GM12865 (cell line): ENCODE measurements around the gene SMCR8.
A peak's percentile ranks its signal among the peaks of the same experiment; 100 is the strongest.
"Not testable (repeated sequence)": the region's sequence is repeated elsewhere in the genome, so short reads cannot be mapped to it uniquely, and the experiment has no call there.

Experiments used
- DNase-seq: peaks from one replicate; pipeline ENCODE4 v3.0.0; 2010; ENCODE audit warnings: low read depth
- H3K4me3 ChIP-seq: 2 replicates; pipeline ENCODE4 v1.5.1; 2011; ENCODE audit warnings: mild to moderate bottlenecking, low read depth, low read length, control low read depth
- CTCF ChIP-seq: IDR thresholded peaks from 2 replicates; pipeline ENCODE4 v1.5.1; 2011; ENCODE audit warnings: low read length, control low read depth, low read depth, inconsistent platforms; ENCODE audit not compliant: insufficient read depth; ENCODE audit errors: missing control alignments

The SMCR8 gene

GRCh38 chr17:18332909-18333489 lies 17.9 kb downstream of the SMCR8 start:
- no peak for DNase-seq
- no peak for TF ChIP-seq CTCF
- no peak overlapping the region for H3K4me3 ChIP-seq

GRCh38 chr17:18338158-18338557 lies 23.1 kb downstream of the SMCR8 start:
- DNase-seq, H3K4me3 ChIP-seq: not testable (repeated sequence)

GRCh38 chr17:18339933-18340332 lies 24.8 kb downstream of the SMCR8 start:
- no peak for TF ChIP-seq CTCF
- no peak overlapping the region for H3K4me3 ChIP-seq
- DNase-seq, result no peak

- H3K4me3 ChIP-seq, result no peak overlapping the region
- no peak for TF ChIP-seq CTCF
- DNase-seq, result peak; percentile 55
Observed at GRCh38 chr17:18344021-18344420, 28.9 kb downstream of the SMCR8 start.

GRCh38 chr17:18353541-18353940 lies 38.4 kb downstream of the SMCR8 start:
- no peak for TF ChIP-seq CTCF
- H3K4me3 ChIP-seq, result no peak overlapping the region
- no peak for DNase-seq

- no peak for DNase-seq
- TF ChIP-seq CTCF, result no peak
Observed at GRCh38 chr17:18356624-18357023, 41.5 kb downstream of the SMCR8 start.

GRCh38 chr17:18360518-18360917 lies 45.4 kb downstream of the SMCR8 start:
- no peak overlapping the region for H3K4me3 ChIP-seq
- TF ChIP-seq CTCF, result no peak
- no peak for DNase-seq

More at GRCh38 chr17:18356624-18357023, 41.5 kb downstream of the SMCR8 start:
- no peak overlapping the region for H3K4me3 ChIP-seq
